ENCODE results near the gene BHLHA15.

DNA sequence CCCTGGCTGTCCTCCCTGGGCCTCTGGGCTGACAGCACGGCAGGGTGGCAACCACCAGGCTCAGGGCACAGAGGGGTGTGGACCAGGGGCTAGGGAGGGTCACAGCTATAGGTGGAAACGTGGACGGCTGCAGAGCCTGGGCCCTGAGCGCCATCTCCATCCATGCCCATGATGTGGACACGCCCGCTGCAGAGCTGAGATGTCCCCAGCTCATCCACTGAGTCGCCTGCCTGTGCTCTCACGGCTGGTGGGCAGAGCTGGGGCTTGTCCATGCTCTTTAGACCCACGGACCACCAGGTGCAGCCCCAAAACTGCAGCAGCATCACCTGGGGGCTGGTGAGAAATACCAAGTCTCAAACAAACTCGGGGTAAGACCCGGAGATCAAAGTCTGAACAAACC, 24.7 kb downstream of the BHLHA15 start:
- no peak for TF ChIP-seq ZNF701 (tag by site-specific recombination; IDR thresholded peaks at IDR 0.05)
- TF ChIP-seq, protein P1, sequence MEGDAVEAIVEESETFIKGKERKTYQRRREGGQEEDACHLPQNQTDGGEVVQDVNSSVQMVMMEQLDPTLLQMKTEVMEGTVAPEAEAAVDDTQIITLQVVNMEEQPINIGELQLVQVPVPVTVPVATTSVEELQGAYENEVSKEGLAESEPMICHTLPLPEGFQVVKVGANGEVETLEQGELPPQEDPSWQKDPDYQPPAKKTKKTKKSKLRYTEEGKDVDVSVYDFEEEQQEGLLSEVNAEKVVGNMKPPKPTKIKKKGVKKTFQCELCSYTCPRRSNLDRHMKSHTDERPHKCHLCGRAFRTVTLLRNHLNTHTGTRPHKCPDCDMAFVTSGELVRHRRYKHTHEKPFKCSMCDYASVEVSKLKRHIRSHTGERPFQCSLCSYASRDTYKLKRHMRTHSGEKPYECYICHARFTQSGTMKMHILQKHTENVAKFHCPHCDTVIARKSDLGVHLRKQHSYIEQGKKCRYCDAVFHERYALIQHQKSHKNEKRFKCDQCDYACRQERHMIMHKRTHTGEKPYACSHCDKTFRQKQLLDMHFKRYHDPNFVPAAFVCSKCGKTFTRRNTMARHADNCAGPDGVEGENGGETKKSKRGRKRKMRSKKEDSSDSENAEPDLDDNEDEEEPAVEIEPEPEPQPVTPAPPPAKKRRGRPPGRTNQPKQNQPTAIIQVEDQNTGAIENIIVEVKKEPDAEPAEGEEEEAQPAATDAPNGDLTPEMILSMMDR (tag by site-specific recombination; IDR thresholded peaks at IDR 0.05) = no peak

All from HEK293 (cell line).